ENCODE measurements around the gene PPT2.

PPT2 gene, protein sequence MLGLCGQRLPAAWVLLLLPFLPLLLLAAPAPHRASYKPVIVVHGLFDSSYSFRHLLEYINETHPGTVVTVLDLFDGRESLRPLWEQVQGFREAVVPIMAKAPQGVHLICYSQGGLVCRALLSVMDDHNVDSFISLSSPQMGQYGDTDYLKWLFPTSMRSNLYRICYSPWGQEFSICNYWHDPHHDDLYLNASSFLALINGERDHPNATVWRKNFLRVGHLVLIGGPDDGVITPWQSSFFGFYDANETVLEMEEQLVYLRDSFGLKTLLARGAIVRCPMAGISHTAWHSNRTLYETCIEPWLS

DNA sequence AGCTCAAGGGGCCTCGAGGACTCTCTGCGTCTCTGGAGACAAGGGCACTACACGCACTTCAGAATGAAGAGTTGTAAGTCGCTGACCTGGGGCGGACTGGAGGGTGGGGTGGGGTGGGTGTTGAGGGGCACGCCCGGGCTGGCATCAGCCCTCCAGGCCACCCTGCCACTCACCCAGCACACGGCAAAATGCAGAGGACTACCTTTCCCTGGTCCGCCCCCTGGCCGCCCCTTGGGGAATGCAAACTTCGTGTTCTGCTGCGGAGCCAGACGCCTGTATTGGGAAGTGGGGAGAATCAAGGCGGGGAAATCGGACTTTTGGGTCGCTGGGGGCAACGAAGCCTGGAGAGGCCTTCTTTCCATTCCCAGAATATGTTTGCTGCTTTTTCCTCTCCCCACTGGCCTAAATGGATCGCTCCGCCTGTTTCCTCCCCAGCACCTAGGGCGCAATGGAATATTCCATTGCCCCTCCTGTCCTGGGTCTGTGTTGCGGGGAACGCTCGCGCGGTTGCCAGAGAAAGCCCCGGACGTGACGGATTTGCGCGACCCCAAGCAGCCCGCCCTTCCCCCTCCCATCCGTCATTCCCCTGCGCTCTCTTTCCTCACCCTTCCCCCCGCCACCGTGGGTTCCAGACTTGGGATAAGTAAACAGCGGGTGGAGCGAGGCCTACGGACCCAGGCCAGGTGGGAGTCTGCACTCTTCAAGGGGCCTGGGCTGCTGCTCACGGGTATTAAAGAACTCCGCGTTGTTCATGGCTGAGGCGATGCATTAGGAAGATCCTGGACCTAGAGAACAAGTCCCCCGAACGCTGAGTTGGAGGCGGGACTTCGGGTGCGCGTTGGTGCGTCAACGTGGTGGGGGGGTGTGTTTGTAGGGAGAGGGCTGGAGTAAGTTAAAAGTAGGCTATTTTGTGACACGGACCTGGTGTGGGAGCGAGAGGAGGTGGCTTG, at the start of gene PPT2:
Gene PPT2, plus strand, starts transcription at position 578 of the 950 bp plus-strand sequence. CDS start 454 bp downstream, outside the sequence.
- Histone ChIP-seq H3K4me3 (ENCODE audit: low read depth in 1 of 2, low read length in 1 of 2) (peak within 1 kb of the TSS; percentile 55 to 58), H3K27me3 (peaks cover 65% of the 10 kb centered on the region), H3K27ac (no peak within 1 kb of the TSS), H3K4me1 (ENCODE audit: control insufficient read depth in 1 of 2, insufficient read depth in 1 of 2, low read depth in 1 of 2, low read length in 1 of 2) (peaks cover 19 to 22% of the 10 kb centered on the region in 2 experiments), H3K36me3 (no peaks in the 10 kb centered on the region), H3K9me3 (no peaks in the 10 kb centered on the region)
- TF ChIP-seq, protein P1, sequence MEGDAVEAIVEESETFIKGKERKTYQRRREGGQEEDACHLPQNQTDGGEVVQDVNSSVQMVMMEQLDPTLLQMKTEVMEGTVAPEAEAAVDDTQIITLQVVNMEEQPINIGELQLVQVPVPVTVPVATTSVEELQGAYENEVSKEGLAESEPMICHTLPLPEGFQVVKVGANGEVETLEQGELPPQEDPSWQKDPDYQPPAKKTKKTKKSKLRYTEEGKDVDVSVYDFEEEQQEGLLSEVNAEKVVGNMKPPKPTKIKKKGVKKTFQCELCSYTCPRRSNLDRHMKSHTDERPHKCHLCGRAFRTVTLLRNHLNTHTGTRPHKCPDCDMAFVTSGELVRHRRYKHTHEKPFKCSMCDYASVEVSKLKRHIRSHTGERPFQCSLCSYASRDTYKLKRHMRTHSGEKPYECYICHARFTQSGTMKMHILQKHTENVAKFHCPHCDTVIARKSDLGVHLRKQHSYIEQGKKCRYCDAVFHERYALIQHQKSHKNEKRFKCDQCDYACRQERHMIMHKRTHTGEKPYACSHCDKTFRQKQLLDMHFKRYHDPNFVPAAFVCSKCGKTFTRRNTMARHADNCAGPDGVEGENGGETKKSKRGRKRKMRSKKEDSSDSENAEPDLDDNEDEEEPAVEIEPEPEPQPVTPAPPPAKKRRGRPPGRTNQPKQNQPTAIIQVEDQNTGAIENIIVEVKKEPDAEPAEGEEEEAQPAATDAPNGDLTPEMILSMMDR (IDR thresholded peaks at IDR 0.05): no peak

DNA sequence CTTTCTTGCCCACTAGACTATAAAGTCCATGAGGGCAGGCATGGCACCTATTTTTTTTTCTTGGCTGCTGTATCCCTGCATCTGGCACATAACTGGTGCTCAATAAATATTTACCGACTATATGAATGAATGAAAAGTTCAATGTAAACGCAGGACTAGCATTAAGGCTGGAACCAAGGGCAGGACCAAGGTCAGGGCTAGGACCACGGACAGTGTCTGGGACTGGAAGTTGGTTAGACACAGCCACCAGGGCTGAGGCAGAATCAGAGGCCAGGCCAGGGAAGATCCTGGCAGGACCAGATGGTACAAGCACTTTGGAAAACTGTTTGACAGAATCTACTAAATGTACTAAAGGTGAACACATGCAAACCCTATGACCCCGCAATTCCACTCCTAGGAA, 48.5 kb upstream of the PPT2 start:
- TF ChIP-seq, protein P1 (IDR thresholded peaks at IDR 0.05): no peak
- Histone ChIP-seq H3K27ac (no peak overlapping the region), H3K36me3 (peaks cover 2% of the 10 kb centered on the region), H3K4me3 (ENCODE audit: low read depth in 1 of 2, low read length in 1 of 2) (no peak overlapping the region), H3K27me3 (peaks cover 65% of the 10 kb centered on the region), H3K4me1 (ENCODE audit: control insufficient read depth in 1 of 2, insufficient read depth in 1 of 2, low read depth in 1 of 2, low read length in 1 of 2) (no peaks in the 10 kb centered on the region), H3K9me3 (no peaks in the 10 kb centered on the region)

DNA sequence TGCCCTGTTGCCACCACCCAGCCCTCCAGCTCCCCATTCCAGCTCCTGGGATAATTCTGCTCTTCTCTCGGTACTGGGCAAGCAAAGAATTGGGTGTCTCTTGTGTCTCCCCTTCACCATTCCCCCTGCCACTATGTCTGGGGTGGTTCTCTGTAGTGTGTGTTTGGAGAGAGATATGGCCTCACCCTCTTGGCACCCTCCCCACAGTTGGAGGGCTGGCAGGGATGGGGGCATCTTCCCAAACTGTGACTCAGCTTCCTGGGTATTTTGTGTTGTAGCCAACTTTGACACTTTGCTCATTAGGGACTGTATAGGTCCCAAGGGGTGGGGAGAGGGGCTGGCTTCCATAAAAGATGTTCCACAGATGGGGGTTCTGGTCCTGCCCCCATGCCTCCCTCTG, 46.5 kb upstream of the PPT2 start:
- TF ChIP-seq, protein P1 (IDR thresholded peaks at IDR 0.05): no peak
- peaks cover 21% of the 10 kb centered on the region for H3K36me3 ChIP-seq
- H3K4me1 ChIP-seq (ENCODE audit: control insufficient read depth in 1 of 2, insufficient read depth in 1 of 2, low read depth in 1 of 2, low read length in 1 of 2): no peaks in the 10 kb centered on the region
- peaks cover 56% of the 10 kb centered on the region for H3K27me3 ChIP-seq
- H3K9me3 ChIP-seq: no peaks in the 10 kb centered on the region
- no peak overlapping the region for H3K27ac ChIP-seq
- no peak overlapping the region for H3K4me3 ChIP-seq (ENCODE audit: low read depth in 1 of 2, low read length in 1 of 2)

GRCh38 chr6:32108094-32108627, 45.8 kb upstream of the PPT2 start:
- Histone ChIP-seq H3K27me3 (peaks cover 56% of the 10 kb centered on the region), H3K4me3 (ENCODE audit: low read depth in 1 of 2, low read length in 1 of 2) (no peak overlapping the region), H3K27ac (no peak overlapping the region), H3K9me3 (no peaks in the 10 kb centered on the region), H3K36me3 (peaks cover 27% of the 10 kb centered on the region), H3K4me1 (ENCODE audit: control insufficient read depth in 1 of 2, insufficient read depth in 1 of 2, low read depth in 1 of 2, low read length in 1 of 2) (no peaks in the 10 kb centered on the region)
- TF ChIP-seq, protein P1 (IDR thresholded peaks at IDR 0.05): no peak

DNA sequence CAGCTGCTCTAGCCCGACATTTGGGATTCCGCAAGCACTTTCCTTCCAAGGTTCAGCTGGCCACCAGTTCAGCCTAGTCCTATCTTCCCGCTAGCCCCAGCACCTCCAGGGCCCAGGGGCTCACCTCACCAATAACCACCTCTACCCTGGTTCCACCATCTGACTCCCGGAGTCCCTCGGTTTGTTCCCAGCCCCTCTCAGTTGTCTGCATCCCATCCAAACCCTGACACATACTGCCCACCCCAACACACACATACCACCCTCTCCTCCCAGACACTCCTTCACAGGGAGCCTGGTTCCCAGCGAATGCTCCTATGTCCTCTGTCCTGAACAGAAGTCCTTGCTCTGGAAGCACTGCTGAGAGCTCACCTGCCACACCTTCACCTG, 45.2 kb upstream of the PPT2 start:
- H3K9me3 ChIP-seq: no peaks in the 10 kb centered on the region
- H3K36me3 ChIP-seq: peaks cover 32% of the 10 kb centered on the region
- no peak overlapping the region for H3K27ac ChIP-seq
- H3K4me3 ChIP-seq (ENCODE audit: low read depth in 1 of 2, low read length in 1 of 2): no peak overlapping the region
- TF ChIP-seq, protein P1 (IDR thresholded peaks at IDR 0.05): no peak
- H3K4me1 ChIP-seq (ENCODE audit: control insufficient read depth in 1 of 2, insufficient read depth in 1 of 2, low read depth in 1 of 2, low read length in 1 of 2): no peaks in the 10 kb centered on the region
- peaks cover 56% of the 10 kb centered on the region for H3K27me3 ChIP-seq

All from neutrophil (primary cell).